ENCODE data around the gene CDON. TPM values are rescaled to one million over a fixed set of nuclear protein-coding genes. Genes with fewer than 3 reads are reported as not detected.

CDON gene
- total RNA-seq, 2 donors from 2014 or later = 17.6 to 21.9 TPM

DNA sequence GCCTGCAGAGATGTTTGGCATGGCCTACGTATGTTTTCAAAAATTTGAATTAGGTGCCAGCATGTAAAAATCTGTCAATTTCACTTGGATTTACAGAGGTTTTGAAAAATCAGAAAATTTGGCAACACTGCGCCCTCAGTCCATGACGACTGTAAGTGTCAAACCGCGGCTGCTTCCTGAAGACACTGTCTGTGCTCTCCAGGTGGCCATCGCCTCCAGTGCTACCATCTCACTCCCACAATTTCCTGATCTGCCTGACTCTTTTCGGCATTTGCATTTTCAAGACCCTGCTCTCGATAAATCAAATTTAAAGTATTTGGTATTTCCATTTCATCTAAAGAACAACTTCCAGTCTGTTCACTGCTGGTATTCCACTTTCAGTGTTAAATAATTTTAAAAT, 82.2 kb downstream of the CDON start:
- Histone ChIP-seq H3K4me1 (no peaks in the 10 kb centered on the region), H3K36me3 (peaks cover 12% of the 10 kb centered on the region), H3K27me3 (no peaks in the 10 kb centered on the region), H3K27ac (no peak overlapping the region), H3K9me3 (no peaks in the 10 kb centered on the region), H3K4me3 (no peak overlapping the region)
- TF ChIP-seq, protein P1, sequence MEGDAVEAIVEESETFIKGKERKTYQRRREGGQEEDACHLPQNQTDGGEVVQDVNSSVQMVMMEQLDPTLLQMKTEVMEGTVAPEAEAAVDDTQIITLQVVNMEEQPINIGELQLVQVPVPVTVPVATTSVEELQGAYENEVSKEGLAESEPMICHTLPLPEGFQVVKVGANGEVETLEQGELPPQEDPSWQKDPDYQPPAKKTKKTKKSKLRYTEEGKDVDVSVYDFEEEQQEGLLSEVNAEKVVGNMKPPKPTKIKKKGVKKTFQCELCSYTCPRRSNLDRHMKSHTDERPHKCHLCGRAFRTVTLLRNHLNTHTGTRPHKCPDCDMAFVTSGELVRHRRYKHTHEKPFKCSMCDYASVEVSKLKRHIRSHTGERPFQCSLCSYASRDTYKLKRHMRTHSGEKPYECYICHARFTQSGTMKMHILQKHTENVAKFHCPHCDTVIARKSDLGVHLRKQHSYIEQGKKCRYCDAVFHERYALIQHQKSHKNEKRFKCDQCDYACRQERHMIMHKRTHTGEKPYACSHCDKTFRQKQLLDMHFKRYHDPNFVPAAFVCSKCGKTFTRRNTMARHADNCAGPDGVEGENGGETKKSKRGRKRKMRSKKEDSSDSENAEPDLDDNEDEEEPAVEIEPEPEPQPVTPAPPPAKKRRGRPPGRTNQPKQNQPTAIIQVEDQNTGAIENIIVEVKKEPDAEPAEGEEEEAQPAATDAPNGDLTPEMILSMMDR (IDR thresholded peaks at IDR 0.05) = no peak
- no peak for DNase-seq (ENCODE audit: low spot score)

DNA sequence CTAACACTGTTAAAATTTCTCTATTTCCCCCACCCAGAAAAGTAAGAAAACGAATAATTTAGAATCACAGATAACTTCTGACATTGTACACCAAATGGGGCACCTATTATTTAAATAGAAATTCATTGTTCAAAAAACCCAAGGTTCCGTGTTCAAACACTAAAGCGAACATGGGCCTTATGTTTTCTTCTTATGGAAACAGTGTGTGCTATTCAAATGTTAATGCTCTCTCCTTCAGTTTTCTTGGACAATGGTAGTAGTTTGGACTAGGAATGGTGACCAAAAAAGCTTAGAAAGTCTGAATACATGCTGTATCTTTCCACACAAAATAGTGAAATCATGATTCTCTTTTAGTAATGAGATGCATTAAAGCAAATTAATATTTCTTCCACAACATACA, 83.2 kb downstream of the CDON start:
- H3K4me3 ChIP-seq = no peak overlapping the region
- H3K4me1 ChIP-seq = no peaks in the 10 kb centered on the region
- H3K36me3 ChIP-seq = peaks cover 12% of the 10 kb centered on the region
- no peaks in the 10 kb centered on the region for H3K9me3 ChIP-seq
- DNase-seq (ENCODE audit: low spot score) = no peak
- TF ChIP-seq, protein P1 (IDR thresholded peaks at IDR 0.05) = no peak
- no peaks in the 10 kb centered on the region for H3K27me3 ChIP-seq
- H3K27ac ChIP-seq = no peak overlapping the region

- TF ChIP-seq, protein P1 (IDR thresholded peaks at IDR 0.05) = no peak
- peaks cover 12% of the 10 kb centered on the region for H3K36me3 ChIP-seq
These were observed 83.8 kb downstream of the CDON start for GRCh38 chr11:125978778-125979407.

DNA sequence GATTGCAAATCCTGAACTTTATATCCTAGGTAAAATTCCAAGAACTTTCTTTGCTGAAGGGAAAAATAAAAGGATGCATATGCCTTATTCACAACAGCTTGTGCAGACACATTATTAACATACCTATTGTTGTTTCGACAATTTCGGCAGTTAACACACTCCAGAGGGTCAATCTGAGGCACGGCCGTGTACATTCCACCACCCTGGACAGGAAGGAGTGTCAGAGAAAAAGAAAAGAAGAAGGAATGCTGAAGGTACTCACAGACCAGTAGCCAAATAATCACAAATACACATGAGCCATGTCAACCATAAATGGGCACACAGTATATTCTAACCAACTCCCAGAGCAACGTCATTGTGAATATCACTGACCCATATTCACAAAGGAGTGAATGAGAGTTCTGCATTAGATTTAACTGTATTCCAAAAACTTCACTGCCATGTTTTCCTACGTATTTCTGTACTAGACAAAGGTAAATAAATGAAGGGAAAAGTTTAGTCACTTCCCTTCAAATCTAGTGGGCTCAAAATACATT, 84.4 kb downstream of the CDON start:
- H3K9me3 ChIP-seq = no peaks in the 10 kb centered on the region
- H3K27ac ChIP-seq = no peak overlapping the region
- H3K4me3 ChIP-seq = no peak overlapping the region
- H3K36me3 ChIP-seq = peaks cover 5% of the 10 kb centered on the region
- H3K27me3 ChIP-seq = no peaks in the 10 kb centered on the region
- DNase-seq (ENCODE audit: low spot score) = no peak
- no peaks in the 10 kb centered on the region for H3K4me1 ChIP-seq
- TF ChIP-seq, protein P1 (IDR thresholded peaks at IDR 0.05) = no peak

More at GRCh38 chr11:125978778-125979407, 83.8 kb downstream of the CDON start:
- H3K4me3 ChIP-seq = no peak overlapping the region
- no peak overlapping the region for H3K27ac ChIP-seq
- no peaks in the 10 kb centered on the region for H3K9me3 ChIP-seq
- no peak for DNase-seq (ENCODE audit: low spot score)
- no peaks in the 10 kb centered on the region for H3K4me1 ChIP-seq
- no peaks in the 10 kb centered on the region for H3K27me3 ChIP-seq

GRCh38 chr11:125977333-125977732, 85.3 kb downstream of the CDON start:
- TF ChIP-seq, protein P1 (IDR thresholded peaks at IDR 0.05) = no peak
- Histone ChIP-seq H3K4me3 (no peak overlapping the region), H3K27ac (no peak overlapping the region), H3K4me1 (no peaks in the 10 kb centered on the region), H3K9me3 (no peaks in the 10 kb centered on the region), H3K36me3 (no peaks in the 10 kb centered on the region), H3K27me3 (no peaks in the 10 kb centered on the region)
- no peak for DNase-seq (ENCODE audit: low spot score)

DNA sequence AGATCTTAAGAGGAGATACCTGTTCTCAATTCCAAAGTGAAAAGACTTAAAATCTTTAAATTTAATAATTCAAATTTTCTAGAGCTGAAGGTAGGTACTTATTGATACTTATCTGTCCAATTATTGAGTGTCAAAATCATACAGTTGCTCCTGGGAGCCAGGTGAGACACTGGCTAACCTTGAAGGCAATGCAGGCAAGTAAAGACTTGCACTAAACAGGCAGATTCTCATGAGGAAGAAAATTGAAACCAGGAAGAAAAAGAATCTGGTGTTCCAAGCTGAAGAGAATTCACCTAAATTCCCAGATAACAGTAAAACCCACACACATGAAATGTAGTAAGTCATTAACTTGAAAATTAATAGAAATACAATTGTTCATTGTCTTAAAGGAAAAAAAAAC, 86.5 kb downstream of the CDON start:
- Histone ChIP-seq H3K9me3 (no peaks in the 10 kb centered on the region), H3K27me3 (no peaks in the 10 kb centered on the region), H3K27ac (no peak overlapping the region), H3K4me3 (no peak overlapping the region), H3K36me3 (no peaks in the 10 kb centered on the region), H3K4me1 (no peaks in the 10 kb centered on the region)
- no peak for DNase-seq (ENCODE audit: low spot score)
- TF ChIP-seq, protein P1 (IDR thresholded peaks at IDR 0.05) = no peak

Data from right atrium auricular region (tissue), 2 donors.